GM23338 (cell line): ENCODE measurements around the gene TMPRSS3. TPM values are rescaled to one million over a fixed set of nuclear protein-coding genes. Genes with fewer than 3 reads are reported as not detected.

Source experiments
- ATAC-seq: fragments of 200-7000 bp; cut with Tn5 transposase; 3 replicates; pipeline ENCODE4 v1.9.1; 2020
- DNase-seq: peaks from one replicate; pipeline ENCODE4 v3.0.0-alpha.2; 2015; ENCODE audit warnings: low spot score
- H2AFZ ChIP-seq: fragments of 200-600 bp; sonication (generic); 2 replicates; pipeline ENCODE4 v1.8.0; 2016; ENCODE audit warnings: antibody characterized with exemption, mild to moderate bottlenecking, moderate library complexity
- H3F3A ChIP-seq: fragments of 200-600 bp; sonication (generic); replicated peaks from 2 replicates; pipeline ENCODE4 v1.8.0; 2017; ENCODE audit warnings: antibody characterized with exemption, mixed run types, low read depth
- H3K27ac ChIP-seq: fragments of 200-600 bp; sonication (generic); 2 replicates; pipeline ENCODE4 v1.6.1; 2016; ENCODE audit warnings: low read depth
- H3K27me3 ChIP-seq: fragments of 200-600 bp; sonication (generic); 2 replicates; pipeline ENCODE4 v1.8.0; 2016; ENCODE audit warnings: mild to moderate bottlenecking, mixed run types, moderate library complexity; ENCODE audit not compliant: insufficient read depth
- H3K36me3 ChIP-seq: fragments of 200-600 bp; sonication (generic); 2 replicates; pipeline ENCODE4 v1.8.0; 2016; ENCODE audit warnings: mild to moderate bottlenecking; ENCODE audit not compliant: insufficient read depth
- H3K4me1 ChIP-seq: fragments of 200-600 bp; sonication (generic); 2 replicates; pipeline ENCODE4 v1.8.0; 2016; ENCODE audit warnings: mild to moderate bottlenecking, moderate library complexity; ENCODE audit not compliant: insufficient read depth
- H3K4me2 ChIP-seq: fragments of 200-600 bp; sonication (generic); 2 replicates; pipeline ENCODE4 v1.7.1; 2017; ENCODE audit warnings: mixed run types
- H3K4me3 ChIP-seq: fragments of 200-600 bp; sonication (generic); 2 replicates; pipeline ENCODE4 v1.6.1; 2016; ENCODE audit warnings: mixed run types
- H3K79me2 ChIP-seq: fragments of 200-600 bp; sonication (generic); replicated peaks from 2 replicates; pipeline ENCODE4 v1.8.0; 2017; ENCODE audit warnings: mild to moderate bottlenecking; ENCODE audit not compliant: insufficient read depth
- H3K9me2 ChIP-seq: fragments of 200-600 bp; sonication (generic); 2 replicates; pipeline ENCODE4 v1.8.0; 2017; ENCODE audit not compliant: insufficient read depth
- H4K20me1 ChIP-seq: fragments of 200-600 bp; sonication (generic); replicated peaks from 2 replicates; pipeline ENCODE4 v1.8.0; 2017; ENCODE audit warnings: mild to moderate bottlenecking; ENCODE audit not compliant: insufficient read depth
- H3K27ac Mint-ChIP-seq: 2 replicates; pipeline ENCODE4 v1.8.0; 2020; ENCODE audit warnings: inconsistent platforms, mild to moderate bottlenecking, moderate library complexity, mixed read lengths
- H3K27me3 Mint-ChIP-seq: 3 replicates; pipeline ENCODE4 v1.8.0; 2022; ENCODE audit warnings: low read depth, mild to moderate bottlenecking, moderate library complexity, mixed read lengths, inconsistent platforms; ENCODE audit not compliant: insufficient read depth, poor library complexity
- H3K36me3 Mint-ChIP-seq: 3 replicates; pipeline ENCODE4 v1.8.0; 2021; ENCODE audit warnings: low read depth, mild to moderate bottlenecking, inconsistent platforms, moderate library complexity, mixed read lengths
- H3K4me1 Mint-ChIP-seq: 3 replicates; pipeline ENCODE4 v1.8.0; 2020; ENCODE audit warnings: mild to moderate bottlenecking, inconsistent platforms, mixed read lengths
- H3K4me3 Mint-ChIP-seq: 3 replicates; pipeline ENCODE4 v1.8.0; 2021; ENCODE audit warnings: moderate library complexity, mild to moderate bottlenecking, inconsistent platforms, mixed read lengths
- H3K9me3 Mint-ChIP-seq: 3 replicates; pipeline ENCODE4 v1.8.0; 2020; ENCODE audit warnings: moderate library complexity, mild to moderate bottlenecking, inconsistent platforms, mixed read lengths
- CREB1 ChIP-seq: fragments of 250-450 bp; sonication (Bioruptor Pico); IDR thresholded peaks from 2 replicates; pipeline ENCODE4 v1.5.0; 2020; ENCODE audit warnings: low read depth, mild to moderate bottlenecking, moderate library complexity
- CTCF ChIP-seq, 2 experiments: fragments of 200-600 bp in 1 of 2; sonication (generic) in 1 of 2; conservative IDR thresholded peaks; 2 replicates each; pipeline versions ENCODE4 v1.5.1 to v1.6.1; 2016 to 2017; ENCODE audit warnings: antibody characterized with exemption in 2 of 2, low read depth in 2 of 2, mild to moderate bottlenecking in 2 of 2, moderate library complexity in 1 of 2
- ETS1 ChIP-seq: IDR thresholded peaks from 2 replicates; pipeline ENCODE4 v1.6.1; 2016; ENCODE audit warnings: antibody characterized with exemption
- EZH2 ChIP-seq: fragments of 200-600 bp; sonication (generic); IDR thresholded peaks from one replicate; pipeline ENCODE4 v1.8.0; 2017; ENCODE audit warnings: antibody characterized with exemption, mild to moderate bottlenecking, low read depth; ENCODE audit not compliant: unreplicated experiment
- EZH2phosphoT487 ChIP-seq: fragments of 200-600 bp; sonication (generic); IDR thresholded peaks from one replicate; pipeline ENCODE4 v1.8.1; 2018; ENCODE audit warnings: antibody characterized with exemption; ENCODE audit not compliant: unreplicated experiment
- JUNB ChIP-seq: IDR thresholded peaks from one replicate; pipeline ENCODE4 v1.6.1; 2016; ENCODE audit warnings: antibody characterized with exemption; ENCODE audit not compliant: unreplicated experiment
- NANOG ChIP-seq: IDR thresholded peaks from 2 replicates; pipeline ENCODE4 v1.6.1; 2016; ENCODE audit warnings: antibody characterized with exemption, borderline replicate concordance
- POLR2AphosphoS5 ChIP-seq: IDR thresholded peaks from 2 replicates; pipeline ENCODE4 v1.6.1; 2016; ENCODE audit warnings: antibody characterized with exemption, low read depth
- REST ChIP-seq: IDR thresholded peaks from one replicate; pipeline ENCODE4 v1.6.1; 2018; ENCODE audit warnings: antibody characterized with exemption; ENCODE audit not compliant: unreplicated experiment
- STAT1 ChIP-seq: IDR thresholded peaks from one replicate; pipeline ENCODE4 v1.6.1; 2016; ENCODE audit warnings: antibody characterized with exemption; ENCODE audit not compliant: unreplicated experiment
- ZNF114 ChIP-seq: fragments of 250-450 bp; sonication (Bioruptor Pico); IDR thresholded peaks from 2 replicates; pipeline ENCODE4 v1.5.0; 2020; ENCODE audit warnings: mild to moderate bottlenecking, moderate library complexity
- ZNF331 ChIP-seq: fragments of 250-450 bp; sonication (Bioruptor Pico); IDR thresholded peaks from 2 replicates; pipeline ENCODE4 v1.5.0; 2020; ENCODE audit warnings: low read depth, mild to moderate bottlenecking, moderate library complexity
- ZNF462 ChIP-seq: fragments of 250-450 bp; sonication (Bioruptor Pico); IDR thresholded peaks from 2 replicates; pipeline ENCODE4 v1.5.0; 2020; ENCODE audit warnings: mild to moderate bottlenecking, moderate library complexity
- long read RNA-seq: library from polyadenylated mRNA; unstranded; transcript quantifications from one replicate; pipeline ENCODE4 v2.0.0, GENCODE V29; 2020; ENCODE audit not compliant: unreplicated experiment
- polyA plus RNA-seq: library from polyadenylated mRNA; unstranded; fragments of >200 nt; fragmentation: Nextera tagmentation; extraction: Ambion mirVana; gene quantifications from 2 replicates; pipeline ENCODE4 v1.2.1, GENCODE V29; 2016
- total RNA-seq: library from RNA; depleted of rRNA; stranded (reverse); fragments of >200 nt; shearing (Covaris generic); gene quantifications from 2 replicates; pipeline ENCODE4 v1.2.3, GENCODE V29; 2014; rRNA removed

The TMPRSS3 gene
- total RNA-seq (0.17 TPM in 1 of 2 replicates, not detected in the other), polyA plus RNA-seq (not detected in 2 replicates)
- long read RNA-seq = 0 reads

DNA sequence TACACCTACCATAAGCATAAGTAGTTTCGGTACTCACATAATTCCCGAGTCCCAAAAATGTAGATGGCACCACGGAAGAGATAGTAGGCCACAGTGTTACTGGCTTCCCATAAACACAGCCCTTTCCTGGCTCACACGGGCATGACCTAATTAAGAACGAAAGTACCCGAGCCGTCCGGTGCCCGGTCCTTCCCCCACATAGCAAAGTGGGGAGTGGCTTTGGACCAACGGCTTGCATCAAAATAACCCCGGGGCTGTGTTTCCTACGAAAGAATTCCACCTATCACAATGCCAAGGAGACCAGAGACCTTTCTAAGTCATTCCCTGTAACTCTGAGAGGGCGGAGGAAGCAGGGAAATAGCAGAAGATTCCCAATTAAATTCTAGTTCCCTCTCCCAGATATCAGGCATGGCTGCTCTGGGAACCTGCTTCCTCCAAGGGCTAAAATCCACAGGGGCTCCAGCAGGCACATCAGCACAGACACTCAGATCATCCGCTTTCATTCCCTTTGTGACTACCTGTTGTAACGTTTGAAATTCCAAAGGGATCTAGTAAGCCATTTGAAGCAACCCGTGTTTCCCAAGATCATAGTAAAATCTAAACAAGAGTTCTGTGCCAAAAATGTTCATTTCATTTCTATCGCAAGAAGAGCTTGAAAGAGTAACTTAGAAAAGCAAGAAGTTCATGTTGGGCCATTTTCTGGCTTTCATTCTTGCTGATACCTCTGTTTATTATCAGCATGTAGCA, at the start of gene TMPRSS3:
TSS of gene TMPRSS3 (minus strand) at position 148 of the 747 bp plus-strand sequence. CDS start 635 bp downstream, outside the sequence.
- Histone ChIP-seq H3K4me1 (no peaks in the 10 kb centered on the region), H3K4me2 (no peak within 1 kb of the TSS), H3K27ac (no peak within 1 kb of the TSS), H3F3A (no peaks in the 10 kb centered on the region), H3K27me3 (no peaks in the 10 kb centered on the region), H2AFZ (no peak within 1 kb of the TSS), H4K20me1 (no peaks in the 10 kb centered on the region), H3K4me3 (no peak within 1 kb of the TSS), H3K79me2 (no peaks in the 10 kb centered on the region), H3K9me2 (0 out of 2 replicates have a peak, but pooled peaks cover 3% of the 10 kb centered on the region), H3K36me3 (no peaks in the 10 kb centered on the region)
- H3K27me3 Mint-ChIP-seq = peaks cover 5% of the 10 kb centered on the region
- DNase-seq = no peak
- H3K36me3 Mint-ChIP-seq = no peaks in the 10 kb centered on the region
- H3K9me3 Mint-ChIP-seq = no peaks in the 10 kb centered on the region; the same call in 2 of the 3 replicates
- H3K4me3 Mint-ChIP-seq = no peak within 1 kb of the TSS
- H3K4me1 Mint-ChIP-seq = peaks cover 3% of the 10 kb centered on the region; the same call in 1 of the 3 replicates
- ATAC-seq = no peak
- no peak for TF ChIP-seq JUNB
- TF ChIP-seq NANOG = no peak
- TF ChIP-seq CREB1 (CRISPR knock-in tag) = no peak
- TF ChIP-seq POLR2AphosphoS5 = no peak
- TF ChIP-seq ZNF462 (CRISPR knock-in tag) = no peak
- no peak for TF ChIP-seq ZNF331 (CRISPR knock-in tag)
- no peak for TF ChIP-seq ETS1
- TF ChIP-seq STAT1 = no peak
- no peak for TF ChIP-seq CTCF (conservative IDR thresholded peaks at IDR 0.05; ENCODE audit: low read depth in 2 of 2)
- TF ChIP-seq EZH2phosphoT487 = no peak
- TF ChIP-seq EZH2 = no peak
- TF ChIP-seq ZNF114 (CRISPR knock-in tag) = no peak
- no peak for TF ChIP-seq REST
- H3K27ac Mint-ChIP-seq = no peak within 1 kb of the TSS
